ENCODE data around the gene UBE2E3.
"Not testable (repeated sequence)": the region's sequence is repeated elsewhere in the genome, so short reads cannot be mapped to it uniquely, and the experiment has no call there.

UBE2E3 gene

GRCh38 chr2:181037922-181038321 is 57.5 kb downstream of the UBE2E3 start:
- DNase-seq: no peak

DNA sequence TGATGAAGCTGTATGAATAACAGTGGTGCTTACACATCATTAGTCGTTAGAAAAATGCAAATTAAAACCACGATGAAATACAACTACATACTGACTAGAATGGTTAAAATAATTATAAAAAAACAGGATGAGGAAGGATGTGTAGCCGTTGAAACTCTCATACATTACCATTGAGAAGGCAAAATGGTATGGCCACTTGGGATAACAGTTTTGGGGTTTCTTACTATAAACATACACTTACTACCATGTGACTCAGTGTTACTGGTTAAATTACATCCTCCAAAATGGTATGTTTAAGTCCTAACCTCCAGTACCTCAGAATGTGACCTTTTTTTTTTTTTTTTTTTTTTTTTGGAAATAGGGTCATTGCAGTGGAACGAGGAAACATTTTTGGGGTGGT is 58.4 kb downstream of the UBE2E3 start:
- DNase-seq: no peak

GRCh38 chr2:181040839-181041238 is 60.4 kb downstream of the UBE2E3 start:
- DNase-seq: not testable (repeated sequence)

DNA sequence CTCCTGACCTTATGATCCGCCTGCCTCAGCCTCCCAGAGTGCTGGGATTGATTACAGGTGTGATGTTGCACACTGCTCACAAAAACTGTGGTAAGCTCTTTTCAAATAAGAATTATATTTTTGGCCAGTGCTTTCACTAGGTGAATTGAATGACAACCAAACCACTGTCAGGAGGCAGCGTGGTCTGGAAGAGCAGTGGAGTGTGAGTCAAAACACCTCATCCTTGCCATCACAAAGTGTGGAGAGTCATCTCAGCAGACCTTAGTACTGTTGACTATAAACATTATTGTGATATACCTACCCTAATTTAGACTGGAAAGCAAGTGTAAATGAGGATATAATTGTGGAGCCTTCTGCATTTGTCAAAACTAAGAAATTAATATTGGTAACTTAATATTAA is 61.3 kb downstream of the UBE2E3 start:
- DNase-seq: no peak

- DNase-seq: no peak
These were observed 62.3 kb downstream of the UBE2E3 start for GRCh38 chr2:181042706-181043105.

DNA sequence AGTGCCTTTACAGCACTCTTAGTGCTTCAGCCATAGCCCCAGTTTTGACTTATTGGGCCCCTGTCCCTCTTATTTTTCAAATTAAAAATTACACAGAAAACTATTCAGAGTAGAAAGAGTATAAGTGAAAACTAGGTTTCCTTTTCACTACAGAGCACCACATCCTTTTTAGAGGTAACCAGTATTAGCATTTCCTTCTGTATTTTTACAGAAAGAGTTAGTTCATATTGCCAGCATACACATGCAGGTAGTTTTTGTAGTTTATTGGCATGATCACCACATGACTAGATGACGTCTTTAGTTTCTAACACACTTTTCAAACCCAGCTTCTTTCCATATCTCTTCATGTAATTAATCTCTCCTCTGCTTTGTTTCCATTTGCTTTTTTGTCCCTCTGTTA is 66.4 kb downstream of the UBE2E3 start:
- no peak for DNase-seq

DNA sequence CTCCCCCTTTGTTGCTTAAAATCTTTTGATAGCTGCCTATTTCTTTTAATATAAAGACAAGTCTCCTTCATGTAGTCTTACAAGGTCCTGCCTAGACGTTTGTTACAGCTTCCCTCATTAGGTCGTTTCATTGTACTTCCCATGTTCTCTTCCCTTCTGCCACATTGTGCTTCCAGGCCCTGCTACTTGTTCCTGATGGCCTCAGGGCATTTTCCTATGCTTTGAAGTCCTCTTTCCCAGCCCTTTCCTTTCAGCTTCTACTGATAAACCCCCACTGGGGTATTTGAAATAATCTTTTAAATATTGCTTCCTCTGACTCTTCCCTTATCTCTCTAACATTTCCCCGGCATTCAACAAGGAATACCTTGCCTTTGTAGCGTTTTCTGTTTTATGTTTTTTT is 67.4 kb downstream of the UBE2E3 start:
- no peak for DNase-seq

DNA sequence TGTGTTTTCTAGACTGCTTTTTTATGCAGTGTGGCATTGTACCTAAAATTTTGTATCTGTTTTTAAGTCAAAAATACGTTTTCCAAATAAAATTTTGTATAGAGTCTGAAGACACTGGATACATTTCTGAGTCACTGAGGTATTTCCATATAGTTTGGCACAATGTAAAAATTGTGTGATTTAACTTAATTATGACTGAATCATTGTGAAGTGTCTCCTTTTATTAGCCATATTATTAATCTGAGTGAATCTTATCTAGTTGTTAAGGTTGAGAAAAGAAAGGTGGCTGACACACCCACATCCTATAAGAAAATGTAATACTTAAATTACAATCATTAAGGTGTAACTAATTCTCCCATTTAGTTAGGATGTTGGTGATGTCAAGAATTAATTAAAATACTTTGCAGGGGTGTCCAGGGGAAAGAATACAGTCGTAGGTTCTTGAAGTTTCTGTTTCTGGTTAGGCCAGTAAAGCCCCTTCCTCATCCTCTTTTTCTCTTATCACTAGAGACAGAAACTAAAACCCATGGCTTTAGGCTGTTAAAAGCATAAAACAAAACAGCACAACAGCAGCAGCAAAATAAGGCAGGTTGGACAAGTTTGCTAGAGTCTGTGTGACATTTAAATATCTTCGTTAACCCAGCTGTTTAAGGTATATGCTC is 71.6 kb downstream of the UBE2E3 start:
- DNase-seq: no peak

DNA sequence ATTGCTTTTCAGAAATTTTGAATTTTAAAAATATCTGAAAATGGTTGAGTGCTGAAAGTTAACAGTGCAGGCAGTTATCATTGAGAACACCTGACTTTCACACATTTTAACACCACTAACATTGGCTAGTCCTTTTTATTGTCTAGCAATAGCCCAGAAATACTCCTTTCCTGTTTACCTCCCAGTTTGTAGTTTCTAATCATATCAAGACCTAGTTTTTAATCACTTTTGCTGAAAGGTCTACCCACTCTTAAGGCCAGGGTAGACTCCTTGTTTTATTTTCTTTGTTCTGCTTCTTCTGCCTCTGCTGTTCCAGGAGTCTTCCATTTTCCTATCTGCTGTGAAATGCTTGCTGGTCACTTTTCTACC is 72.1 kb downstream of the UBE2E3 start:
- DNase-seq: no peak

DNA sequence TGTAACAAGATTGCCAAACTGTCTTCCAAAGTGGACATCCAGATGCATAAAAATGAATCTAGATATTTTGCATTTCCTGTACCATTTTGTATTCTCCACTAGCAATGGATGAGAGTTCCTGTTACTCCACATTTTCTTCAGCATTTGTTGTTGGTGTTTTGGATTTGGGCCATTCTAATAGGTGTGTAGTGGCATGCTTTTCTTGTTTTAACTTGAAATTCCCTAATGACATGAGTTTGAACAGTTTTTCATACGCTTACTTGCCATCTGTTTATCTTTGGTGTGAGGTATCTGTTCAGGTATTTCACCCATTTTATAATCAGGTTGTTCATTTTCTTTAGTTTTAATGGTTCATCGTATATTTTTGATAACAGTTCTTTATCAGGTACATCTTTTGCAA is 73.9 kb downstream of the UBE2E3 start:
- DNase-seq: no peak

DNA sequence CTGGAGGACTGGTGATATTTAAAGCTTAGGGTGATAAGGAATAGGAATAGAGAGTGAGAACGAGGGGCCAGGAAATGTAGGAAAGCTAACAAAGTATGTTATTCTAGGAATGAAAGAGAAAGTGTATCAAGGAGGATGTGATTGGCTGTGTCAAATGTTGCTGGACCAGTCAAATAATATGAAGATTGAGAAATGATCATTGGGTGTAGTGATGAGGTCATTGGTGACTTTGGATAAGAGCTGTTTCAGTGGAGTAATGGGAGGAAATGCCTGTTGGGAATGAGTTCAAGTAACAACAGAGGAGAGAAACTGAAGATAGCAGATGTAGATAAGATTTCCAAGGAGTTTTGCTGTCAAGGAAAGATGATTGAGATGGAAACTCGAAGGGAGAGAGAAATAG is 74.4 kb downstream of the UBE2E3 start:
- DNase-seq: no peak

- DNase-seq: peak; percentile 28
These were observed 78.2 kb downstream of the UBE2E3 start for GRCh38 chr2:181058378-181059269.

- DNase-seq: no peak
These were observed 83.3 kb downstream of the UBE2E3 start for GRCh38 chr2:181063696-181064095.

DNA sequence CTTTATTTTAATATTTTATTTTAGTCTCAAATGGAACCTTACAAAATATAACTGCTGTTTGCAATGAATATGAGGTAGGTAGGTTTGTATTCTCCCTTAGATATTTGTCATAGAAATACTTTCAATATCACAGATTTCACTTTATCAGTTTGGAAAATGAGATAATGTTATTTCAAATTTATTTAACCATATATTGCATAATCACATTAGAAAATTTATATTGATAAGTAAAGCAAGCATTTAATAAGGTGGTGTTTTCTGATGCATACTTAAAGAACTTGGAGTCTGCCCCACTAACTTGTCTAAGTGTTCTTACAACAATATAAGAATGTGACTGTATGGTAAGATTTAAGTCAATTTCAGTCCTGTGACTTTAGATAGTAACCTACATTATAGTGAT is 85.1 kb downstream of the UBE2E3 start:
- no peak for DNase-seq

GRCh38 chr2:181066333-181066732 is 85.9 kb downstream of the UBE2E3 start:
- no peak for DNase-seq

DNA sequence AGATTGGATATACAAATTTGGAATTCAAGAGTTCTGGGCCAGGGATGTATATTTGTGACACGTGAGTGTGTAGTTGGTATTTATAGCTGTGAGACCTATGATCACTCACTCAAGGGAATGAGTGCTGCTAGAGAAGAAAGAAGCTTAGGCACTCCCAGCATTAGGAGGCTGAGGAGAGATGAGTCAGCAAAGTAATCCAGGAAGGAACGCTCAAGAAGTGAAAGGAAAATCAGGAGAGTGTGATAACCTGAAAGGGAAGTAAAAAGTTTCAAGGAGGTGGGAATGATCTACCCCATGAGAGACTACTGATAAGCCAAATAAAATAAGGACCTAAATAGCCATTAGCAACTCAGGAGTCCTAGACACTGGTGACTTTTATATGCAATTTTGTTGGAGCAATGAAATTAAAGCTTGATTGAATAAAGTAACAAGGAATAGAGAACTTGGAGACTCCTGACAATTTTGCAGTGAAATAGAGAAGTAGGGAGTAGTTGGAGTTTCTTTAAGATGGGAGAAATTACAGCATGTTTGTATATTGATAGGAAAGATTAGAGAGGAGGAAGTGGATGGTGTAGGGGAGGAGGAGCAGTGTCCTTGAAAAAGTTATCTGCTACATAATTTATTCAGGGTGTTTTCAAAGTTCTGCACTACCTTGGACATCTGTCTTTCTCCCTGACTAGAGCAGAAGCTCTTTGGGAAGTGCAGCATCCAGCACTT is 89.9 kb downstream of the UBE2E3 start:
- DNase-seq: no peak

- no peak for DNase-seq
These were observed 90.4 kb downstream of the UBE2E3 start for GRCh38 chr2:181070836-181071200.

GRCh38 chr2:181072486-181073235 is 92.3 kb downstream of the UBE2E3 start:
- DNase-seq: no peak

DNA sequence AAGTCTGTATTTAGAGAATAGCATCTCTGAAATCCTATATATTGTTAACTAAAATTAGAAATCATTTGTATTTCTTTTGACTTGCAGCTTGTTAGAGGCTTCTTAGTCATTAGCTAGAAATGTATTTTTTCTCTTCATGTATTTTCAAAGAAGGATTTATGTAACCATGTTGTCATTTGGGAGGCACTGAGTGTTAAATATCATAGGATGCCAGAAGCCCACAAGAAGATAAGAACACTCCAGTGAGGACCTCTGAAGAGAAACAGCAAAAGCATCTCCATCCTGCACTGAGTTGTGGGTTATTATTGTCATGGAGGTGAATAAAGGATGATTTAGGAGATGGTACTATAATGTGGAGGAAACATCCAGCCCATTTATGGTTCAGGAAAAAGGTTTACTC is 93.5 kb downstream of the UBE2E3 start:
- DNase-seq: no peak

DNA sequence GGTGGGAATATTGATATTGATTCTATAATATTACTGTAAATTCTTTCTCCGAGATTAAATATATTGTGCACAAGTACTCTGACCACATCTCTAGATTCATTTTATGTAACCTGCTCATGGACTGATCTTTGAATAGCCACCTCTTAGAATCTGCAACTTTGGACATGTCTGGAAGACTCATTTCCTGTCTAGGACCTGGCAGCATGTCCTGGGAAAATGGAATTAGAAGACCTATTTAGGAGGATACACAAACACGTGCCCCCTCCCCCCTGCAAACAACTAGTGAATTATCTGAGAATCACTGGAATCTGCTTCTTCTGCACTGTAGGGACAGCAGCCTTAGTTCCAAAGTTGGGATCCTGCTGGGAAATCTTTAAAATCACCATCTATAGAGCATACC is 94.1 kb downstream of the UBE2E3 start:
- DNase-seq: no peak

GRCh38 chr2:181076658-181077057 is 96.3 kb downstream of the UBE2E3 start:
- no peak for DNase-seq

- peak; percentile 58 for DNase-seq
These were observed 96.8 kb downstream of the UBE2E3 start for GRCh38 chr2:181077128-181077709.

DNA sequence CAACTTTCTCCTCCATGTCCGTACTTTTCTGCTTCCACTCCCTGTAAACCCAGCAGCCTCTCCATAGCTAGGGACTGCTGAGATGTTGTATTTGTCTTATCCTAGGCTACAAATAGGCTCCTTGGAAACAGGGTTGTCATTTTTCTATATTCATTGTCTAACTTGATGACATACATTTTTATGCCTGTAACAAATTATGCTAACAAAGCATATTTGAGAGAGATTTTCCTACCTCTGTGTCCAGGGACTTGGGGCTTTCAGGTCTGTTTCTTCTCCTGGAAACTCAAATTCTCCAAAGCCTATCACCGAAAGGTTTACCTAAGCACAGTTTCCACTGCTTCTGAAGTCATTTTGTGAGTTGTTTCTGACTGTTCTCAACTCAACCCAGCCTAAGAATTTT is 102.7 kb downstream of the UBE2E3 start:
- no peak for DNase-seq
